Daoy (cell line): ENCODE measurements around the gene HPCA. TPM values are rescaled to one million over a fixed set of nuclear protein-coding genes. Genes with fewer than 3 reads are reported as not detected.
A peak's percentile ranks its signal among the peaks of the same experiment; 100 is the strongest.

Experiments
- DNase-seq: peaks from one replicate; pipeline ENCODE4 v3.0.0-alpha.2; 2015; ENCODE audit warnings: low read depth
- total RNA-seq: library from RNA; depleted of rRNA; stranded (reverse); fragments of >200 nt; shearing (Covaris generic); gene quantifications from 2 replicates; pipeline ENCODE4 v1.2.3, GENCODE V29; 2014

Gene HPCA
- total RNA-seq, 1 experiment from 2014 or later = not detected

GRCh38 chr1:32889731-32890278, 3.5 kb downstream of the HPCA start:
- DNase-seq = no peak

GRCh38 chr1:32890516-32891240, 4.4 kb downstream of the HPCA start:
- no peak for DNase-seq

GRCh38 chr1:32891241-32891570, 4.9 kb downstream of the HPCA start:
- no peak for DNase-seq

GRCh38 chr1:32891630-32892029, 5.3 kb downstream of the HPCA start:
- no peak for DNase-seq

GRCh38 chr1:32892368-32893197, 6.3 kb downstream of the HPCA start:
- peak; percentile 65 for DNase-seq

- DNase-seq = peak; percentile 46
These were observed 7.1 kb downstream of the HPCA start for GRCh38 chr1:32893198-32894018.

- no peak for DNase-seq
These were observed 7.8 kb downstream of the HPCA start for GRCh38 chr1:32894019-32894600.

- no peak for DNase-seq
These were observed 8.4 kb downstream of the HPCA start for GRCh38 chr1:32894681-32895080.

GRCh38 chr1:32895325-32896215, 9.3 kb downstream of the HPCA start:
- no peak for DNase-seq

- no peak for DNase-seq
These were observed 10.2 kb downstream of the HPCA start for GRCh38 chr1:32896451-32896850.

GRCh38 chr1:32897082-32898049, 11.1 kb downstream of the HPCA start:
- no peak for DNase-seq

- DNase-seq = no peak
These were observed 11.8 kb downstream of the HPCA start for GRCh38 chr1:32898056-32898455.

GRCh38 chr1:32898958-32899357, 12.7 kb downstream of the HPCA start:
- no peak for DNase-seq

- no peak for DNase-seq
These were observed 13.4 kb downstream of the HPCA start for GRCh38 chr1:32899586-32900296.

GRCh38 chr1:32900371-32900955, 14.2 kb downstream of the HPCA start:
- DNase-seq = no peak

- DNase-seq = peak; percentile 70
These were observed 14.9 kb downstream of the HPCA start, which contains the start of gene TMEM54 for GRCh38 chr1:32900956-32901822. TSS of gene TMEM54 (minus strand) at chr1:32901389. CDS start at chr1:32901238, 151 bp downstream.

GRCh38 chr1:32901823-32902534, 15.7 kb downstream of the HPCA start:
- DNase-seq = no peak
